ENCODE results near the gene GPATCH3.

The GPATCH3 gene

GRCh38 chr1:26945138-26945537 lies 44.9 kb upstream of the GPATCH3 start:
- no peak overlapping the region for H3K27ac ChIP-seq
- no peak for TF ChIP-seq CTCF (IDR thresholded peaks at IDR 0.05; ENCODE audit: low read depth, low read length)
- no peak overlapping the region for H3K4me3 ChIP-seq (ENCODE audit: low read depth, low read length)
- H3K36me3 ChIP-seq: peaks cover 71% of the 10 kb centered on the region
- no peak for DNase-seq
- H3K9me3 ChIP-seq (ENCODE audit: severe bottlenecking): no peaks in the 10 kb centered on the region
- no peaks in the 10 kb centered on the region for H3K27me3 ChIP-seq (ENCODE audit: insufficient read depth, low read depth, severe bottlenecking)

- DNase-seq: no peak
- H3K9me3 ChIP-seq (ENCODE audit: severe bottlenecking): no peaks in the 10 kb centered on the region
- H3K27ac ChIP-seq: no peak overlapping the region
- no peak overlapping the region for H3K4me3 ChIP-seq (ENCODE audit: low read depth, low read length)
- no peaks in the 10 kb centered on the region for H3K27me3 ChIP-seq (ENCODE audit: insufficient read depth, low read depth, severe bottlenecking)
- H3K36me3 ChIP-seq: peaks cover 93% of the 10 kb centered on the region
- TF ChIP-seq CTCF (IDR thresholded peaks at IDR 0.05; ENCODE audit: low read depth, low read length): no peak
These were observed 42.4 kb upstream of the GPATCH3 start for GRCh38 chr1:26942656-26943055.

- Histone ChIP-seq H3K27ac (no peak overlapping the region), H3K27me3 (ENCODE audit: insufficient read depth, low read depth, severe bottlenecking) (no peaks in the 10 kb centered on the region), H3K4me3 (ENCODE audit: low read depth, low read length) (no peak overlapping the region), H3K9me3 (ENCODE audit: severe bottlenecking) (no peaks in the 10 kb centered on the region), H3K36me3 (peaks cover 93% of the 10 kb centered on the region)
- DNase-seq: no peak
- no peak for TF ChIP-seq CTCF (IDR thresholded peaks at IDR 0.05; ENCODE audit: low read depth, low read length)
These were observed 41.0 kb upstream of the GPATCH3 start for GRCh38 chr1:26941311-26941710.

- no peak for TF ChIP-seq CTCF (IDR thresholded peaks at IDR 0.05; ENCODE audit: low read depth, low read length)
- no peak overlapping the region for H3K4me3 ChIP-seq (ENCODE audit: low read depth, low read length)
- H3K36me3 ChIP-seq: peaks cover 81% of the 10 kb centered on the region
These were observed 38.4 kb upstream of the GPATCH3 start for GRCh38 chr1:26938659-26939025.

GRCh38 chr1:26938004-26938658 lies 37.9 kb upstream of the GPATCH3 start:
- H3K27ac ChIP-seq: no peak overlapping the region
- H3K9me3 ChIP-seq (ENCODE audit: severe bottlenecking): no peaks in the 10 kb centered on the region
- no peak for DNase-seq
- no peak for TF ChIP-seq CTCF (IDR thresholded peaks at IDR 0.05; ENCODE audit: low read depth, low read length)
- no peaks in the 10 kb centered on the region for H3K27me3 ChIP-seq (ENCODE audit: insufficient read depth, low read depth, severe bottlenecking)
- peaks cover 78% of the 10 kb centered on the region for H3K36me3 ChIP-seq
- no peak overlapping the region for H3K4me3 ChIP-seq (ENCODE audit: low read depth, low read length)

More at GRCh38 chr1:26938659-26939025, 38.4 kb upstream of the GPATCH3 start:
- Histone ChIP-seq H3K27me3 (ENCODE audit: insufficient read depth, low read depth, severe bottlenecking) (no peaks in the 10 kb centered on the region), H3K27ac (no peak overlapping the region), H3K9me3 (ENCODE audit: severe bottlenecking) (no peaks in the 10 kb centered on the region)
- no peak for DNase-seq

- no peak for TF ChIP-seq CTCF (IDR thresholded peaks at IDR 0.05; ENCODE audit: low read depth, low read length)
- H3K36me3 ChIP-seq: peaks cover 72% of the 10 kb centered on the region
- H3K9me3 ChIP-seq (ENCODE audit: severe bottlenecking): no peaks in the 10 kb centered on the region
- H3K4me3 ChIP-seq (ENCODE audit: low read depth, low read length): no peak overlapping the region
- DNase-seq: no peak
- H3K27ac ChIP-seq: no peak overlapping the region
- H3K27me3 ChIP-seq (ENCODE audit: insufficient read depth, low read depth, severe bottlenecking): no peaks in the 10 kb centered on the region
These were observed 36.6 kb upstream of the GPATCH3 start for GRCh38 chr1:26936823-26937222.
